C4-2B (cell line): ENCODE results near the gene TMX2.
A peak's percentile ranks its signal among the peaks of the same experiment; 100 is the strongest.
"Not testable (repeated sequence)": the region's sequence is repeated elsewhere in the genome, so short reads cannot be mapped to it uniquely, and the experiment has no call there.

Experiments used
- H3K27ac ChIP-seq: fragments of 450-650 bp; 2 replicates; pipeline ENCODE4 v1.5.1; 2017
- CTCF ChIP-seq: fragments of 450-650 bp; conservative IDR thresholded peaks from 2 replicates; pipeline ENCODE4 v1.5.1; 2017; ENCODE audit warnings: mild to moderate bottlenecking
- ZFX ChIP-seq: fragments of 450-650 bp; IDR thresholded peaks from 2 replicates; pipeline ENCODE4 v1.6.1; 2017

TMX2 gene

GRCh38 chr11:57700425-57700824, 12.0 kb upstream of the TMX2 start:
- TF ChIP-seq ZFX (no peak), CTCF (no peak)
- no peak overlapping the region for H3K27ac ChIP-seq

GRCh38 chr11:57703341-57703740, 9.1 kb upstream of the TMX2 start:
- TF ChIP-seq ZFX (no peak), CTCF (no peak)

GRCh38 chr11:57704932-57705331, 7.5 kb upstream of the TMX2 start:
- TF ChIP-seq CTCF (no peak), ZFX (no peak)
- H3K27ac ChIP-seq: no peak overlapping the region

More at GRCh38 chr11:57703341-57703740, 9.1 kb upstream of the TMX2 start:
- no peak overlapping the region for H3K27ac ChIP-seq

GRCh38 chr11:57705432-57705831, 7.0 kb upstream of the TMX2 start:
- H3K27ac ChIP-seq: not testable (repeated sequence)

GRCh38 chr11:57709802-57710367, 2.5 kb upstream of the TMX2 start:
- TF ChIP-seq CTCF (no peak), ZFX (no peak)
- H3K27ac ChIP-seq: no peak overlapping the region

GRCh38 chr11:57711414-57712255, 758 bp upstream of the TMX2 start, which contains the start of gene MED19:
Gene MED19, minus strand, starts transcription at chr11:57712215. Its CDS starts 36 bp downstream, at chr11:57712179.
- TF ChIP-seq ZFX: no peak
- TF ChIP-seq CTCF: no peak
- H3K27ac ChIP-seq: peak within 1 kb of the TSS; percentile 100

- TF ChIP-seq ZFX (no peak), CTCF (no peak)
- peak overlapping the region; percentile 100; the same call in 1 of the 2 replicates for H3K27ac ChIP-seq
Observed at GRCh38 chr11:57713835-57714234, 1.4 kb downstream of the TMX2 start.

- H3K27ac ChIP-seq: not testable (repeated sequence)
Observed at GRCh38 chr11:57716726-57717125, 4.3 kb downstream of the TMX2 start.
